Dendritic cell treated with granulocyte-macrophage colony-stimulating factor and Interleukin-4, amounts not matched to agents 40 ng/mL and 50 ng/mL, for 4 days (primary cell): ENCODE results near the gene BFSP1.
A peak's percentile ranks its signal among the peaks of the same experiment; 100 is the strongest.

Experiments
- H3K27ac Mint-ChIP-seq: one replicate; pipeline ENCODE4 v1.8.0; 2022; ENCODE audit warnings: mild to moderate bottlenecking, mixed read lengths
- H3K27me3 Mint-ChIP-seq: one replicate; pipeline ENCODE4 v1.8.0; 2022; ENCODE audit warnings: mild to moderate bottlenecking, mixed read lengths
- H3K36me3 Mint-ChIP-seq: one replicate; pipeline ENCODE4 v1.8.0; 2022; ENCODE audit warnings: low read depth, mixed read lengths
- H3K4me1 Mint-ChIP-seq: one replicate; pipeline ENCODE4 v1.8.0; 2022; ENCODE audit warnings: low read depth, mixed read lengths
- H3K4me3 Mint-ChIP-seq: one replicate; pipeline ENCODE4 v1.8.0; 2022; ENCODE audit warnings: mild to moderate bottlenecking, moderate library complexity, mixed read lengths
- H3K9me3 Mint-ChIP-seq: one replicate; pipeline ENCODE4 v1.8.0; 2022; ENCODE audit warnings: mixed read lengths
- intact Hi-C: fragments of 100-400 bp; cut with micrococcal nuclease; formaldehyde crosslinking; loops from one replicate; pipeline ENCODE4 v1.15.0; 2022

BFSP1 gene

GRCh38 chr20:17542481-17542880 is 11.3 kb upstream of the BFSP1 start:
- Mint-ChIP-seq H3K27me3 (peaks cover 10% of the 10 kb centered on the region), H3K4me1 (peaks cover 18% of the 10 kb centered on the region), H3K9me3 (no peaks in the 10 kb centered on the region), H3K36me3 (no peaks in the 10 kb centered on the region), H3K4me3 (no peak overlapping the region), H3K27ac (no peak overlapping the region)
- intact Hi-C loops, result no loop called here

DNA sequence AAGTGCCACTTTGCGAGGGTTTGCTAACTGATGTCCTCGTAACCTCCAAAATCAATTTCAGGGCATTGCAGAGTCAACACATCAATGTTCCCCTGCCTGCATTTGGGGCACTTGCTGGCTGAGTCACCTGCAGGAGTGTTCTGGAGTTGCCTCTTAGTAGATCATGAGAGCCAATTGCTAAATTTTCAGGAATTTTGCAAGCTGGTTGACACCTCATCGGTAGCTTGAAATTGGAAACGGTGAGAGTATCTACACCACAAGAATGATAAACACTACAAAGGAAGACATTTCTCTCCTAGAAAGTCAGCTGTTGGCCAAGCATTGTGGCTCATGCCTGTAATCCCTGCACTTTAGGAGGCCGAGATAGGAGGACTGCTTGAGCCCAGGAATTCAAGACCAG is 10.8 kb upstream of the BFSP1 start:
- intact Hi-C loops, result no loop called here
- Mint-ChIP-seq H3K36me3 (no peaks in the 10 kb centered on the region), H3K27ac (no peak overlapping the region), H3K4me1 (peaks cover 18% of the 10 kb centered on the region), H3K9me3 (no peaks in the 10 kb centered on the region), H3K4me3 (no peak overlapping the region), H3K27me3 (peaks cover 10% of the 10 kb centered on the region)

DNA sequence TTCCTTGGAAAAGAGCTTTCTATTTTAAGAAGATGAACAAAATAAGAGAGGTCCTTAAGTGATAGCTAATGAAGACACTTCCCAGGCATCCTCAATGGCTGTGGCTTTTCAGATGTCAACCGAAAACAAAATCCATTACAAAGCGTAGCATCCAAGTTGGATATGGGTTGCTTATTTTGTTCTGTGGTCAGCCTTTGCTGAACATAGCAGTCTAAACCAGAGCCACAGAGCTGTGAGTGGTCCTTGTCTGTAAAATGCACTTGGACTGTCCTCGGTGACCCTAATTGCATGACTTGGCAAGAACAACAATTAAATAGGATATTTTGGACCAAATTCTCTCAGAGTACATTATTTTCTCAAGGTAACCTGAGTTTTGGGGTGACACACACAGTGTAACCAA is 10.4 kb upstream of the BFSP1 start:
- H3K27ac Mint-ChIP-seq, result no peak overlapping the region
- H3K36me3 Mint-ChIP-seq, result no peaks in the 10 kb centered on the region
- H3K4me1 Mint-ChIP-seq, result peaks cover 18% of the 10 kb centered on the region
- no peaks in the 10 kb centered on the region for H3K9me3 Mint-ChIP-seq
- no peak overlapping the region for H3K4me3 Mint-ChIP-seq
- intact Hi-C loops, result no loop called here
- peaks cover 10% of the 10 kb centered on the region for H3K27me3 Mint-ChIP-seq

DNA sequence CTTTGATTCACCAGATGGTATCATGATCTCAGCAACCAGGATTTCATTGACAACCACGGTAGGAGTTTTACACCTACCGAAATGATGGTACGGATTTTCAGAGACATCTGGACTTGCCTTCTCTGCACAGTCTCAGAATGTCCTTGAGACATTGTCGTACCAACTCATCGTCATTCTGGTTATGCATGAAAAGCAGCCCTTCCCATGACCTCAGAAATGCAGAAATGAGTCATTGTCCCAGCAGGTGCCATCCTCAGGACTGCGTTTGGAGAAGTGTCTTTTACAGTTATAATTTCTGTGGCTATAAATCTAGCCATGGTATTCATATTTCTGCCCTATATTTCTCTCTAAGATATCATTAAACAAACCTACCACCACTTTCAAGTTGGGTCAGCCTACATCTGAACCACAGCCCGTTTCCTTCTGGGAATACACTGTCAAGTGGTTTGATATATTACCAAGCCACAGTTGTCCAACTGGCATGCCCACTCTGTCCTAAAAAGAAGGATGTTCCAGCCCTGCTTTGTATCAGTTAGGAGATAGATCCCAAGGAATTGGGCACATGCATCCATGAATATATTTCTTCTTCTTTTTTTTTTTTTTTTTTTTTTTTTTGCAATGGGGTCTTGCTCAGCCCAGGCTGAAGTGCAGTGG is 7.5 kb upstream of the BFSP1 start:
- intact Hi-C loops, result loop anchor here (5.0 to 10.0 kb wide), 2 partner anchors 146 to 459 kb away; partner anchors contain the start of gene RRBP1
- peaks cover 13% of the 10 kb centered on the region for H3K4me1 Mint-ChIP-seq
- peaks cover 6% of the 10 kb centered on the region for H3K27me3 Mint-ChIP-seq
- H3K4me3 Mint-ChIP-seq, result no peak overlapping the region
- H3K36me3 Mint-ChIP-seq, result no peaks in the 10 kb centered on the region
- no peak overlapping the region for H3K27ac Mint-ChIP-seq
- no peaks in the 10 kb centered on the region for H3K9me3 Mint-ChIP-seq

GRCh38 chr20:17537959-17538358 is 6.8 kb upstream of the BFSP1 start:
- intact Hi-C loops, result loop anchor here (2.0 to 10.0 kb wide), 4 partner anchors 79 to 459 kb away; partner anchors contain the start of gene RRBP1
- Mint-ChIP-seq H3K4me3 (no peak overlapping the region), H3K27ac (no peak overlapping the region), H3K9me3 (no peaks in the 10 kb centered on the region), H3K4me1 (peaks cover 6% of the 10 kb centered on the region), H3K36me3 (no peaks in the 10 kb centered on the region), H3K27me3 (peaks cover 6% of the 10 kb centered on the region)

DNA sequence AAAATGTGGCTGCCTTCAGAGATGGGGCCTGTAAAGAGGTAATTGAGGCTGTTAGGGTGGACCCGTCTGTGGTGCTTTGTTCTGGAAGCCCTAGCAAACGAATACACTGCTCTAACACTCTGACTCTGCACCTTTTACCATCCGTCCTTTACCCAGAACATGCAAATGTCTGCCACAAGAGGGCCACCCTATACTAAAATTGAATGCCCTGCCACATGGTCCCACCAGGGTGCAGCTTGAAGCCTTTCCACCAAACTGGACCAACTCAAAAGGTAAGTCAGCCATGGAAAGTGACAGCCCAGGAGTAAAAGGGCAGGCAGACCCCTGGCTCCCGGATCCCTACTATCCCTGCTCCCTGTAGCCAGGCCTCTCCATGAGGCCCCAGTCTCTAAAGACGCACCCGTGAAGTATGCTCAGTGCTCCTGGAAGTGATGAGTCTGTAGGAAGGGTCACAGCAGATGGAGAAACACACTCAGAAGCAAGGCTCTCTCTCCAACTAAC is 5.8 kb upstream of the BFSP1 start:
- no peak overlapping the region for H3K27ac Mint-ChIP-seq
- peaks cover 8% of the 10 kb centered on the region for H3K27me3 Mint-ChIP-seq

GRCh38 chr20:17534077-17534476 is 2.9 kb upstream of the BFSP1 start:
- Mint-ChIP-seq H3K4me3 (no peak overlapping the region), H3K9me3 (no peaks in the 10 kb centered on the region)

More for the DNA sequence above, 5.8 kb upstream of the BFSP1 start:
- Mint-ChIP-seq H3K4me3 (no peak overlapping the region), H3K4me1 (peaks cover 5% of the 10 kb centered on the region), H3K9me3 (no peaks in the 10 kb centered on the region), H3K36me3 (no peaks in the 10 kb centered on the region)
- intact Hi-C loops, result loop anchor here (2.0 to 10.0 kb wide), 4 partner anchors 80 to 460 kb away; partner anchors contain the start of gene RRBP1

GRCh38 chr20:17533396-17533795 is 2.2 kb upstream of the BFSP1 start:
- no peak overlapping the region for H3K27ac Mint-ChIP-seq
- no peaks in the 10 kb centered on the region for H3K9me3 Mint-ChIP-seq
- no peaks in the 10 kb centered on the region for H3K36me3 Mint-ChIP-seq
- H3K4me3 Mint-ChIP-seq, result no peak overlapping the region
- peaks cover 29% of the 10 kb centered on the region for H3K27me3 Mint-ChIP-seq
- peaks cover 11% of the 10 kb centered on the region for H3K4me1 Mint-ChIP-seq
- intact Hi-C loops, result loop anchor here (10.0 kb wide), 1 partner anchor 151 kb away; the partner anchor contains the start of gene RRBP1

More at GRCh38 chr20:17534077-17534476, 2.9 kb upstream of the BFSP1 start:
- Mint-ChIP-seq H3K27me3 (peaks cover 29% of the 10 kb centered on the region), H3K4me1 (peaks cover 11% of the 10 kb centered on the region), H3K27ac (no peak overlapping the region), H3K36me3 (no peaks in the 10 kb centered on the region)
- intact Hi-C loops, result loop anchor here (10.0 kb wide), 1 partner anchor 151 kb away; the partner anchor contains the start of gene RRBP1

DNA sequence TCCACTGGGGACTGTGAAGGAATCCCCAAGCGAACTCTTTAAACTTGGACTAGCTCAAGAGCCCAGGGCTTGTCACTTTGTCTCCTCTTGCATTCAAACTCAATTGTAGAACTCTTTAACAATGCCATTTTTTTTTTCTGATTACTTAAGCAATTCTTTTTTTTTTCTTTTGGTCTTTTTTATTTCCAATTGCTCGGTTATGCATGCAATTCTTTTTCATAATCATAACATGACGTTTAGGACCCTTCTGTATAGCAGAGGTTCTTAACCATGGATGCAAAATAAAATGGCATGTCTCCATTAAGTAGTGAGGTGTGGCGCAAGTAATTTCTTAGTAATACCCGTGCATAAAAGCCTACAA is 466 bp upstream of the BFSP1 start:
- H3K9me3 Mint-ChIP-seq, result no peaks in the 10 kb centered on the region
- peak overlapping the region; percentile 46 for H3K27ac Mint-ChIP-seq
- peaks cover 6% of the 10 kb centered on the region for H3K4me1 Mint-ChIP-seq
- peaks cover 28% of the 10 kb centered on the region for H3K27me3 Mint-ChIP-seq
- intact Hi-C loops, result loop anchor here (10.0 kb wide), 1 partner anchor 153 kb away; the partner anchor contains the start of gene RRBP1
- H3K36me3 Mint-ChIP-seq, result no peaks in the 10 kb centered on the region
- H3K4me3 Mint-ChIP-seq, result peak overlapping the region; percentile 69

- intact Hi-C loops, result loop anchor here (10.0 kb wide), 1 partner anchor 155 kb away; the partner anchor contains the start of gene RRBP1
- Mint-ChIP-seq H3K27ac (no peak overlapping the region), H3K4me3 (no peak overlapping the region), H3K4me1 (peaks cover 6% of the 10 kb centered on the region), H3K27me3 (peaks cover 28% of the 10 kb centered on the region), H3K9me3 (no peaks in the 10 kb centered on the region), H3K36me3 (no peaks in the 10 kb centered on the region)
These were observed 1.0 kb downstream of the BFSP1 start for GRCh38 chr20:17530153-17530552.

DNA sequence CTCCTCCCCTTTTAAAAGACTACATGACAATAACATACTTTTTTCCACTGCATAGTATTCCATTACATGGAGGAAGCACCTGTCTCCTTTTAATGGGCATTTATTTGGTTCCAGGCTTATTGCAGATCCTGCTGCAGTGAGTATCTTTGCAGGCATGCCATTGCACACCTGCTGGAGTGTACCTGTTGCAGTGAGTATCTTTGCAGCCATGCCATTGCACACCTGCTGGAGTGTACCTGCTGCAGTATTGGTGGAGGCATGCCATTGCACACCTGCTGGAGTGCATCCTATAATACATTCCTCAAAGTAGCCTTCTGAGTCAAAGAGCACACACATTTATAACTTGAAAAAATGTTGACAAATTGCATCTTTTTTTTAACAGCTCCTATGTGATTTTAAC is 1.6 kb downstream of the BFSP1 start:
- Mint-ChIP-seq H3K4me1 (peaks cover 6% of the 10 kb centered on the region), H3K36me3 (no peaks in the 10 kb centered on the region), H3K9me3 (no peaks in the 10 kb centered on the region), H3K27ac (no peak overlapping the region), H3K27me3 (peaks cover 28% of the 10 kb centered on the region), H3K4me3 (no peak overlapping the region)
- intact Hi-C loops, result no loop called here

GRCh38 chr20:17525650-17526049 is 5.5 kb downstream of the BFSP1 start:
- Mint-ChIP-seq H3K4me1 (peaks cover 2% of the 10 kb centered on the region), H3K4me3 (no peak overlapping the region), H3K27me3 (peaks cover 14% of the 10 kb centered on the region), H3K9me3 (no peaks in the 10 kb centered on the region), H3K36me3 (no peaks in the 10 kb centered on the region), H3K27ac (no peak overlapping the region)
- intact Hi-C loops, result no loop called here

- intact Hi-C loops, result no loop called here
- Mint-ChIP-seq H3K27ac (no peak overlapping the region), H3K4me3 (no peak overlapping the region), H3K27me3 (peaks cover 11% of the 10 kb centered on the region), H3K9me3 (no peaks in the 10 kb centered on the region), H3K36me3 (no peaks in the 10 kb centered on the region), H3K4me1 (peaks cover 5% of the 10 kb centered on the region)
These were observed 6.0 kb downstream of the BFSP1 start for GRCh38 chr20:17525132-17525531.

- no peaks in the 10 kb centered on the region for H3K9me3 Mint-ChIP-seq
- H3K27me3 Mint-ChIP-seq, result peaks cover 6% of the 10 kb centered on the region
- H3K4me1 Mint-ChIP-seq, result peaks cover 5% of the 10 kb centered on the region
- no peak overlapping the region for H3K27ac Mint-ChIP-seq
- H3K36me3 Mint-ChIP-seq, result no peaks in the 10 kb centered on the region
- intact Hi-C loops, result no loop called here
- H3K4me3 Mint-ChIP-seq, result no peak overlapping the region
These were observed 6.6 kb downstream of the BFSP1 start for GRCh38 chr20:17524560-17524959.
